Sigmoid colon (tissue), 7 donors: ENCODE results near the gene SV2B. TPM values are rescaled to one million over a fixed set of nuclear protein-coding genes. Genes with fewer than 3 reads are reported as not detected.

Experiments
- DNase-seq: peaks from one replicate; pipeline ENCODE4 v3.0.0-alpha.2; 2019
- H3K27ac ChIP-seq, 4 donors: fragments of 200-600 bp; sonication (generic); one replicate each; pipeline ENCODE4 v1.5.1; 2016 to 2019; ENCODE audit warnings: mild to moderate bottlenecking in 1 of 4
- H3K27me3 ChIP-seq, 3 donors: fragments of 200-600 bp; sonication (generic); one replicate each; pipeline ENCODE4 v1.5.1; 2019; ENCODE audit warnings: mild to moderate bottlenecking in 1 of 3
- H3K36me3 ChIP-seq, 4 donors: fragments of 200-600 bp; sonication (generic); one replicate each; pipeline ENCODE4 v1.5.1; 2016 to 2019
- H3K4me1 ChIP-seq, 4 donors: fragments of 200-600 bp; sonication (generic); one replicate each; pipeline ENCODE4 v1.5.1; 2017 to 2019
- H3K4me3 ChIP-seq, 4 donors: fragments of 200-600 bp; sonication (generic); one replicate each; pipeline ENCODE4 v1.5.1; 2017 to 2019; ENCODE audit warnings: mild to moderate bottlenecking in 2 of 4, moderate library complexity in 1 of 4
- H3K9me3 ChIP-seq, 4 donors: fragments of 200-600 bp in 3 of 4; sonication (generic) in 3 of 4; one replicate each; pipeline versions ENCODE4 v1.5.1 to v1.6.1; 2013 to 2019
- CTCF ChIP-seq, 4 experiments: fragments of 450-650 bp in 3 of 4; fragments of 200-600 bp in 1 of 4; IDR thresholded peaks; one replicate each; pipeline ENCODE4 v1.5.1; 2016 to 2019; ENCODE audit warnings: antibody characterized with exemption in 4 of 4, mild to moderate bottlenecking in 3 of 4, moderate library complexity in 2 of 4
- EP300 ChIP-seq, 4 donors: sonication (generic); formaldehyde crosslinking; IDR thresholded peaks; one replicate each; pipeline ENCODE4 v1.6.1; 2017; ENCODE audit warnings: antibody characterized with exemption in 4 of 4
- POLR2A ChIP-seq, 2 donors: fragments of 450-650 bp; IDR thresholded peaks; one replicate each; pipeline ENCODE4 v1.6.1; 2016; ENCODE audit warnings: antibody characterized with exemption in 2 of 2, mild to moderate bottlenecking in 2 of 2, moderate library complexity in 2 of 2
- POLR2AphosphoS5 ChIP-seq, 4 donors: sonication (generic); formaldehyde crosslinking; IDR thresholded peaks; one replicate each; pipeline ENCODE4 v1.6.1; 2017; ENCODE audit warnings: antibody characterized with exemption in 4 of 4
- WGBS, 2 donors: extraction: QIAGEN DNeasy Blood & Tissue Kit; methylation state at CpG; one replicate each; pipeline ENCODE4 v1.1.7; 2013; 5-methylcytosine and 5-hydroxymethylcytosine counted together
- intact Hi-C: fragments of 100-400 bp; cut with DNase I; formaldehyde crosslinking; loops from one replicate; pipeline ENCODE4 v1.15.1; 2023
- polyA plus RNA-seq, 3 donors: library from polyadenylated mRNA; stranded (reverse); fragments of 200-250 nt; gene quantifications; one replicate each; pipeline ENCODE4 v1.2.3, GENCODE V29; 2013
- total RNA-seq, 4 donors: library from RNA; depleted of rRNA; stranded (reverse); fragments of >200 nt; gene quantifications; one replicate each; pipeline ENCODE4 v1.1.0, GENCODE V29; 2016
- donor health status: healthy with polysubstance abuse.
- donor health status: Bipolar disorder and iron deficiency.
- donor health status: healthy.

Gene SV2B
- total and polyA plus RNA-seq, 7 donors = 2.0 to 5.0 (median 3.1) TPM; not detected in 2

- intact Hi-C loops = no loop called here
- DNase-seq = no peak
- no peaks in the 10 kb centered on the region for H3K36me3 ChIP-seq
- peaks cover 0 to 8% (median 0%) of the 10 kb centered on the region in 3 donors for H3K27me3 ChIP-seq
- no peaks in the 10 kb centered on the region for H3K4me1 ChIP-seq
- TF ChIP-seq POLR2AphosphoS5 (IDR thresholded peaks at IDR 0.05) = no peak
- no peak for TF ChIP-seq EP300 (IDR thresholded peaks at IDR 0.05)
- no peak for TF ChIP-seq POLR2A (IDR thresholded peaks at IDR 0.05)
- no peak for TF ChIP-seq CTCF (IDR thresholded peaks at IDR 0.05)
- H3K9me3 ChIP-seq = no peaks in the 10 kb centered on the region
- WGBS, 2 donors = 74 to 86% methylated on average over 3 of the region's 3 CpGs
- no peak overlapping the region for H3K4me3 ChIP-seq
- H3K27ac ChIP-seq = no peak overlapping the region
Measured at GRCh38 chr15:91068966-91069365, 31.1 kb upstream of the SV2B start.

- no peak for TF ChIP-seq POLR2A (IDR thresholded peaks at IDR 0.05)
- intact Hi-C loops = no loop called here
- Histone ChIP-seq H3K36me3 (no peaks in the 10 kb centered on the region), H3K9me3 (no peaks in the 10 kb centered on the region), H3K4me3 (no peak overlapping the region), H3K4me1 (no peaks in the 10 kb centered on the region), H3K27me3 (peaks cover 0 to 8% (median 0%) of the 10 kb centered on the region in 3 donors), H3K27ac (no peak overlapping the region)
- no peak for DNase-seq
- 62 to 81% methylated on average over 8 of the region's 8 CpGs for whole genome bisulfite sequencing, 2 donors
Measured at GRCh38 chr15:91070872-91071271, 29.2 kb upstream of the SV2B start.

- Histone ChIP-seq H3K27ac (no peak overlapping the region), H3K27me3 (peaks cover 0 to 8% (median 0%) of the 10 kb centered on the region in 3 donors), H3K9me3 (no peaks in the 10 kb centered on the region), H3K4me1 (no peaks in the 10 kb centered on the region), H3K36me3 (no peaks in the 10 kb centered on the region), H3K4me3 (no peak overlapping the region)
- TF ChIP-seq POLR2AphosphoS5 (IDR thresholded peaks at IDR 0.05) (no peak), POLR2A (IDR thresholded peaks at IDR 0.05) (no peak), EP300 (IDR thresholded peaks at IDR 0.05) (no peak), CTCF (IDR thresholded peaks at IDR 0.05) (no peak)
- intact Hi-C loops = no loop called here
- 66 to 88% methylated on average over 4 of the region's 4 CpGs for WGBS, 2 donors
- no peak for DNase-seq
Measured at GRCh38 chr15:91072161-91072560, 27.9 kb upstream of the SV2B start.

- no peaks in the 10 kb centered on the region for H3K36me3 ChIP-seq
- H3K4me1 ChIP-seq = no peaks in the 10 kb centered on the region
- H3K27me3 ChIP-seq = peaks cover 0 to 8% (median 0%) of the 10 kb centered on the region in 3 donors
- no peak for DNase-seq
- H3K27ac ChIP-seq = no peak overlapping the region
- H3K4me3 ChIP-seq = no peak overlapping the region
- no peaks in the 10 kb centered on the region for H3K9me3 ChIP-seq
- intact Hi-C loops = no loop called here
- WGBS, 2 donors = 73 to 78% methylated on average over 2 of the region's 2 CpGs
- no peak for TF ChIP-seq POLR2AphosphoS5 (IDR thresholded peaks at IDR 0.05)
- TF ChIP-seq POLR2A (IDR thresholded peaks at IDR 0.05) = no peak
- no peak for TF ChIP-seq CTCF (IDR thresholded peaks at IDR 0.05)
- TF ChIP-seq EP300 (IDR thresholded peaks at IDR 0.05) = no peak
Measured at GRCh38 chr15:91073077-91073476, 27.0 kb upstream of the SV2B start.

- no peak for DNase-seq
- Histone ChIP-seq H3K4me1 (no peaks in the 10 kb centered on the region), H3K4me3 (no peak overlapping the region), H3K27ac (no peak overlapping the region), H3K9me3 (no peaks in the 10 kb centered on the region), H3K27me3 (peaks cover 0 to 8% (median 0%) of the 10 kb centered on the region in 3 donors), H3K36me3 (no peaks in the 10 kb centered on the region)
- WGBS, 2 donors = 89 to 91% methylated on average over 1 of the region's 1 CpG
- intact Hi-C loops = no loop called here
- TF ChIP-seq POLR2AphosphoS5 (IDR thresholded peaks at IDR 0.05) = no peak
- no peak for TF ChIP-seq POLR2A (IDR thresholded peaks at IDR 0.05)
- TF ChIP-seq EP300 (IDR thresholded peaks at IDR 0.05) = no peak
- no peak for TF ChIP-seq CTCF (IDR thresholded peaks at IDR 0.05)
Measured at GRCh38 chr15:91073768-91074167, 26.3 kb upstream of the SV2B start.
